HCT116 (cell line): ENCODE results near the gene EEF2.

Experiments
- CEBPB ChIP-seq: IDR thresholded peaks from 2 replicates; pipeline ENCODE4 v1.6.1; 2012; ENCODE audit warnings: low read depth
- ELF1 ChIP-seq: IDR thresholded peaks from 2 replicates; pipeline ENCODE4 v1.6.1; 2012; ENCODE audit warnings: low read depth, borderline replicate concordance
- EZH2 ChIP-seq: fragments of 200-600 bp; sonication (generic); IDR thresholded peaks from 2 replicates; pipeline ENCODE4 v1.6.1; 2017; ENCODE audit warnings: antibody characterized with exemption, mixed run types
- EZH2phosphoT487 ChIP-seq: fragments of 200-600 bp; IDR thresholded peaks from 2 replicates; pipeline ENCODE4 v1.6.1; 2018; ENCODE audit warnings: antibody characterized with exemption, borderline replicate concordance
- FOSL1 ChIP-seq: IDR thresholded peaks from 2 replicates; pipeline ENCODE4 v1.6.1; 2012; ENCODE audit warnings: low read depth
- JUND ChIP-seq: IDR thresholded peaks from 2 replicates; pipeline ENCODE4 v1.6.1; 2012
- POLR2A ChIP-seq: IDR thresholded peaks from 2 replicates; pipeline ENCODE4 v1.7.0; 2011; ENCODE audit warnings: borderline replicate concordance; ENCODE audit not compliant: insufficient read depth, insufficient read length; ENCODE audit errors: extremely low read depth
- POLR2AphosphoS5 ChIP-seq: IDR thresholded peaks from 2 replicates; pipeline ENCODE4 v1.6.1; 2011; ENCODE audit warnings: mild to moderate bottlenecking, low read depth, low read length, moderate library complexity
- RAD21 ChIP-seq: IDR thresholded peaks from 2 replicates; pipeline ENCODE4 v1.6.1; 2012; ENCODE audit warnings: low read depth, mild to moderate bottlenecking
- SIN3A ChIP-seq: IDR thresholded peaks from 2 replicates; pipeline ENCODE4 v1.6.1; 2012; ENCODE audit warnings: low read depth
- ZNF274 ChIP-seq: fragments of 200-500 bp; sonication (Bioruptor generic); IDR thresholded peaks from 2 replicates; pipeline ENCODE4 v1.6.1; 2014; ENCODE audit warnings: mild to moderate bottlenecking, low read depth, low read length, inconsistent platforms
- TF ChIP-seq, protein P1 (sequence below), 3 experiments: fragments of 200-600 bp in 1 of 3; sonication (generic) in 1 of 3; IDR thresholded peaks in 2 of 3; conservative IDR thresholded peaks in 1 of 3; 2 replicates each; pipeline ENCODE4 v1.5.1; 2012 to 2017; ENCODE audit warnings: low read depth in 2 of 3, low read length in 2 of 3, antibody characterized with exemption in 1 of 3, borderline replicate concordance in 1 of 3, control low read depth in 1 of 3, mild to moderate bottlenecking in 1 of 3, mixed read lengths in 1 of 3, mixed run types in 1 of 3, moderate library complexity in 1 of 3; ENCODE audit not compliant: insufficient read depth in 1 of 3
- TF ChIP-seq, protein P2 (sequence below): IDR thresholded peaks from 2 replicates; pipeline ENCODE4 v1.6.1; 2012; ENCODE audit warnings: low read depth
- TF ChIP-seq, protein P3 (sequence below): IDR thresholded peaks from 2 replicates; pipeline ENCODE4 v1.6.1; 2012

- TF ChIP-seq FOSL1 (no peak), EZH2 (no peak), EZH2phosphoT487 (no peak), RAD21 (no peak), POLR2AphosphoS5 (no peak), SIN3A (no peak), POLR2A (no peak), JUND (no peak), ELF1 (no peak), CEBPB (no peak), ZNF274 (no peak)
- TF ChIP-seq, protein P1, sequence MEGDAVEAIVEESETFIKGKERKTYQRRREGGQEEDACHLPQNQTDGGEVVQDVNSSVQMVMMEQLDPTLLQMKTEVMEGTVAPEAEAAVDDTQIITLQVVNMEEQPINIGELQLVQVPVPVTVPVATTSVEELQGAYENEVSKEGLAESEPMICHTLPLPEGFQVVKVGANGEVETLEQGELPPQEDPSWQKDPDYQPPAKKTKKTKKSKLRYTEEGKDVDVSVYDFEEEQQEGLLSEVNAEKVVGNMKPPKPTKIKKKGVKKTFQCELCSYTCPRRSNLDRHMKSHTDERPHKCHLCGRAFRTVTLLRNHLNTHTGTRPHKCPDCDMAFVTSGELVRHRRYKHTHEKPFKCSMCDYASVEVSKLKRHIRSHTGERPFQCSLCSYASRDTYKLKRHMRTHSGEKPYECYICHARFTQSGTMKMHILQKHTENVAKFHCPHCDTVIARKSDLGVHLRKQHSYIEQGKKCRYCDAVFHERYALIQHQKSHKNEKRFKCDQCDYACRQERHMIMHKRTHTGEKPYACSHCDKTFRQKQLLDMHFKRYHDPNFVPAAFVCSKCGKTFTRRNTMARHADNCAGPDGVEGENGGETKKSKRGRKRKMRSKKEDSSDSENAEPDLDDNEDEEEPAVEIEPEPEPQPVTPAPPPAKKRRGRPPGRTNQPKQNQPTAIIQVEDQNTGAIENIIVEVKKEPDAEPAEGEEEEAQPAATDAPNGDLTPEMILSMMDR (IDR thresholded peaks at IDR 0.05 in 2 of 3, conservative IDR thresholded peaks at IDR 0.05 in 1 of 3; ENCODE audit: borderline replicate concordance in 1 of 3, insufficient read depth in 1 of 3, low read depth in 2 of 3, low read length in 2 of 3): no peak
- TF ChIP-seq, protein P2, sequence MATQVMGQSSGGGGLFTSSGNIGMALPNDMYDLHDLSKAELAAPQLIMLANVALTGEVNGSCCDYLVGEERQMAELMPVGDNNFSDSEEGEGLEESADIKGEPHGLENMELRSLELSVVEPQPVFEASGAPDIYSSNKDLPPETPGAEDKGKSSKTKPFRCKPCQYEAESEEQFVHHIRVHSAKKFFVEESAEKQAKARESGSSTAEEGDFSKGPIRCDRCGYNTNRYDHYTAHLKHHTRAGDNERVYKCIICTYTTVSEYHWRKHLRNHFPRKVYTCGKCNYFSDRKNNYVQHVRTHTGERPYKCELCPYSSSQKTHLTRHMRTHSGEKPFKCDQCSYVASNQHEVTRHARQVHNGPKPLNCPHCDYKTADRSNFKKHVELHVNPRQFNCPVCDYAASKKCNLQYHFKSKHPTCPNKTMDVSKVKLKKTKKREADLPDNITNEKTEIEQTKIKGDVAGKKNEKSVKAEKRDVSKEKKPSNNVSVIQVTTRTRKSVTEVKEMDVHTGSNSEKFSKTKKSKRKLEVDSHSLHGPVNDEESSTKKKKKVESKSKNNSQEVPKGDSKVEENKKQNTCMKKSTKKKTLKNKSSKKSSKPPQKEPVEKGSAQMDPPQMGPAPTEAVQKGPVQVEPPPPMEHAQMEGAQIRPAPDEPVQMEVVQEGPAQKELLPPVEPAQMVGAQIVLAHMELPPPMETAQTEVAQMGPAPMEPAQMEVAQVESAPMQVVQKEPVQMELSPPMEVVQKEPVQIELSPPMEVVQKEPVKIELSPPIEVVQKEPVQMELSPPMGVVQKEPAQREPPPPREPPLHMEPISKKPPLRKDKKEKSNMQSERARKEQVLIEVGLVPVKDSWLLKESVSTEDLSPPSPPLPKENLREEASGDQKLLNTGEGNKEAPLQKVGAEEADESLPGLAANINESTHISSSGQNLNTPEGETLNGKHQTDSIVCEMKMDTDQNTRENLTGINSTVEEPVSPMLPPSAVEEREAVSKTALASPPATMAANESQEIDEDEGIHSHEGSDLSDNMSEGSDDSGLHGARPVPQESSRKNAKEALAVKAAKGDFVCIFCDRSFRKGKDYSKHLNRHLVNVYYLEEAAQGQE: no peak
- TF ChIP-seq, protein P3, sequence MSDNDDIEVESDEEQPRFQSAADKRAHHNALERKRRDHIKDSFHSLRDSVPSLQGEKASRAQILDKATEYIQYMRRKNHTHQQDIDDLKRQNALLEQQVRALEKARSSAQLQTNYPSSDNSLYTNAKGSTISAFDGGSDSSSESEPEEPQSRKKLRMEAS: no peak
These were observed 42.4 kb downstream of the EEF2 start for GRCh38 chr19:3942790-3943409.
